Cortex of kidney (tissue), 1 donor: ENCODE data around the gene TRIM37.

ENCODE experiments used
- DNase-seq: peaks from one replicate; lab custom pipeline; 2025; lab: John Stamatoyannopoulos, UW

Gene TRIM37

DNA sequence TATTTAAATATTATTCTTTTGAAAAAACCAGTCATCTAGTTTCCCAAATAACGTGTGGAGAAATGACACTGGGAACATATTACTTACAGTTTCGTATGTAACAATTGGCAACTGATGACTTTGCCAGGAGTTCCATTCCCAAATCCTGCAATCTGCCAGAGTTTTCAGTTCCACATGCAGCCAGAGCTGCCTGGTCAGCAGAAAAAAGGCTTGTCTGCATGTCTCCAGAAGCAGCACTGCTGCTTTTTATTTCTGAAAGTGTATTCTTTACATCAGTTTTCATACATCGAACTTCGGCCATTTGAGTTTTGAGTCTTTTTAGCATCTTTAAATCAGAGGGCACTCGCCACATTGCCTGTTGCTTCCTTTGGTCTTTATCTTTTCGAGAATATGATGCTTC, 78.4 kb downstream of the TRIM37 start:
- DNase-seq, result no peak

DNA sequence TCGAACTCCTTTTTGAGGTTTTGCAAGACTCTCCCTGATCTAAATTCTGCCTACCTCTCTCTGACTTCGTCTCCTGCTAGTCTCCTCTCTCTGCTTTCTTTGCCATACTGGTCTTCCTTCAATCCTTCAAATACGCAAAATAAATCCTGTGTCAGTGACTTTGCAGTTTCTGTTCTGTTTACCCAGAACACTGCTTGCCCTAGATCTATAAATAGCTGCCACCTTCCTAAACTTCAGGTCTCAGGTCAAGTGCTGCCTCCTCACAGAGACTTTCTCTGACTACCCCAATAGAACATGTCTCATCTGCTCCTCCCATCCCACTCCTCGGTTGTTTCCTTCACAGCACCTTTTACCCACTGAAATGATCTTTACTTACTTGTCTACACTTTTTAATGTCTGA, 78.9 kb downstream of the TRIM37 start:
- DNase-seq, result no peak

DNA sequence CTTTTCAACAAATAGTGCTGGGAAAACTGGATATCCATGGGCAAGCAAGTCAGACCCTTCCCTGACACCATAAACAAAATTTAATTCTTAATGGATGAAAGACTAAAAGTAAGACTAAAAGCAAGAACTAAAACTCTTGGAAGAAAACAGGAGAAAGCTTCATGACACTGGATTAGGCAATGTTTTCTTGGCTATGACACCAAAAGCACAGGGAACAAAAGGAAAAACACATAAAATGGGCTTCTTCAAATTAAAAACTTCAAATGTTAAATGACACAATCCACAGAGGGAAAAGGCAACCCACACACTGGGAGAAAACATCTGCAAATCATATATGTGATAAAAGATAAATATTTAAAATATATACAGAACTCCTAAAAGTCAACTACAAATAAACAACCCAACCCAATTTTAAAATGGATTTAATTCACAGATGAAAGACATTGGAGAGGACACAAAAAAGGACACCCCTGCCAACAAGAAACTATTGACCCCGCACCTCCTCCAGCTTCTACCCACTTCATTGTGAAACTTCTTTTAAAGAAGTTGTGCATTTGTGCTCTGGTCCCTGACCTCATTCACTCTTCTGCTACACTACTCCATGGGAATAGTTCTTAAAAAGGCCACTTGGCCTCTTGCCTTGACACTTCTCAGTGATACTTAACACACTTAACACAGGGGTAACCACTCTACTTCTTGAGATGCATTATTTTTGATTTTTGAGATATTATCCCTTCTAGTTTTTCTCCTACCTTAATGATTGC, 80.3 kb downstream of the TRIM37 start:
- DNase-seq, result no peak

DNA sequence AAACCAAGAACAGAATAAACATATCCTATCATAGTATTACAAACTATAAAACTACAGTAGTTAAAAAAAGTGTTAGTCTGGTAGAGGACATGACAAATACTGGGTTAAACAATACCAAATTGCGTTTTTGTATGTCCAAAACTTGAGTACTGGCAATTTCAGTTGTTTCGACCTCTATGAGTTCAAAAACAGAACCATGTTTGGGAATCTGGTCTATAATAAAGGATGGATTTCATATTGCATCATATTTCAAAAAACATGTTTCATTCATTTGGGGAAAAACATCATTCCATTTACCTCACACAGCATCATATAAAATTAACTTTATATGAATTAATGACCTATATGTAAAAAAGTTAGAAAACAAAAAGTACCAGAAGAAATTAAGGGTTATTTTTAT, 81.8 kb downstream of the TRIM37 start:
- no peak for DNase-seq

DNA sequence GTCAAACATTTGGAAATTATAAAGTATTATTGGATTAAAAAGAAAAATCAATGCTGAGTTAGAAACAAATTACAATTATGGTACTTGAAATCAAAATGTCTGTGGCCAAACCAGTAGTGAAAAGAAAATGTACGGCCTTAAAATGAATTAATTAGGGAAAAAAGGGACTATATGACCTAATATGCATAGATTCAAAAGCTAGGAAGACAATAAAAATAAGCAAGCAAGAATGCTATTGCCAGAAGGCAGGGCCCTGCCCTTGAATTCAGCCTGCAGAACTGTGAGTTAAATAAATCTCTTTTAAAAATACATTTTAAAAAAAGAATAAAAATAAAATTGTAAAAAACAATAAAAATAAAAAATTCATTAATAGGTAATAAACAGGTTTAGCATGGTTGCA, 88.7 kb downstream of the TRIM37 start:
- DNase-seq, result no peak

DNA sequence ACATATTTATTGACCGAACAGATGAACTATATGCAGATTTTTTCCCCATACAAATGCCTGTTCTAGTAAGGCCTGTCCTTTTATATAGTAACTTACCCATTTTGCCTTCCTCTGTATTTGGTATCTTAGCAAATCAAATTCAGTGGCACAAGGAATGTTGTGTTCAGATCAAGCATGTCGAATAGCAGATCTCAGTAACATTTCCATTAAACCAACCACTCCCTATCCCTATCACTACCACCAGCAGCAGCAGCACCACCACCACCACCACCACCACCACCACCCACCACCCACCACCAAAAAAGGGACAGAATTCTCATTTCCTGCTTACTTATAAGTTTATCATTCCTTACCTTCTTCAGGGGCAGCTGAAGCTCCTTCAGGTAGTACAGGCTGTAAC, 94.7 kb downstream of the TRIM37 start:
- DNase-seq, result no peak

DNA sequence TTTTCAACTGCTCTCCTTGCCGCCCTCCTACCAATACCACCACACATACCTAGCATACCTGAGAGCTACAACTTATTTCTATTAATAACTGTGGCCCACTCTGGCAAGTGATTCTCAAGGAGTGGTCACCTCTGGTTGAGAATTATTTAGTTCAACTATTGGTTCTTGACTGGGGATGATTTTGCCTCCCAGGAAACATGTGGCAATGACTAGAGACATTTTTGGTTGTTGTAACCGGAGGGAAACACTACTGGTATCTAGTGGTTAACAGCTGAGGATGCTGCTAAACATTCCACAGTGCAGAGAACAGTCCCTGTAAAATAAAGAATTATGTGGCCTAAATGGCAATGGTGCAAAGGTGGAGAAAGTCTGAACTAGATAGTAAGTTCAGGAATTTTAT, 96.7 kb downstream of the TRIM37 start:
- no peak for DNase-seq

DNA sequence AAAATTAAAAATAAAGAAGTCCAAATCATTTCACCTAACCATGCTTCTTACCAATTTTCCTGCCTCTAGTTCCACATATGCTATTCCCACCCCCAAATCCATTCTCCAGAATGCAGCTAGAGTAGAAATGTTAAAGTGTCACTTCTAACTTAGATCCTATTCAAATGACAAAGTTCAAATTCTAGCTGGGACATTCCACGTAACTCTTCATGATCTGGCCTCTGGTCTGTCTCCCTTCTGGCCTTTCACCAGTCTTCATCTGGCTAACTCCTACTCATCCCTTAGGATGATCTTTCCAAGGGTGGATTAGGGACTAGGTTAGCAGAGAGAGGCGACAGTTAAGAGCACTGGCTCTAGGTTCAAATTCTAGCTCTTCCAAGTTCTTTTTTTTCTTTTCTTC, 97.9 kb downstream of the TRIM37 start:
- DNase-seq, result no peak

DNA sequence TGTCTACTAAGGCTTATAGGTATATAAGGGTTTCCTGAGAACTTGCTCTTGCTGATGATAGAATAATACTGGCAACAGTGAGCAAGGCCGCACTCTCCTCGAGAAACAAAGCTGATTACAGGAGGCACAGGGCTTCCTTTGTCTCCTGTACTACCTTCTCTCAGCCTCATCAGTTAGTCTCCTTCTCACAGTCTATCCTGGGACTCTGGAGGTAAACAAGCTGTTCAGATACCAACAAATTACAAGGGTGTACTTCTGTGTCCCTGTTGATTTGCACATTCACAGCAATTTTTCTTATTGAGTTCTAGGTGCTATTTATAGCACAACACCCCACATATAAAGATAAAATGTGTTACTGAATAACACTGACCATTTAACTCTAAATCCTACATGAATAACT, 98.7 kb downstream of the TRIM37 start:
- DNase-seq, result no peak

DNA sequence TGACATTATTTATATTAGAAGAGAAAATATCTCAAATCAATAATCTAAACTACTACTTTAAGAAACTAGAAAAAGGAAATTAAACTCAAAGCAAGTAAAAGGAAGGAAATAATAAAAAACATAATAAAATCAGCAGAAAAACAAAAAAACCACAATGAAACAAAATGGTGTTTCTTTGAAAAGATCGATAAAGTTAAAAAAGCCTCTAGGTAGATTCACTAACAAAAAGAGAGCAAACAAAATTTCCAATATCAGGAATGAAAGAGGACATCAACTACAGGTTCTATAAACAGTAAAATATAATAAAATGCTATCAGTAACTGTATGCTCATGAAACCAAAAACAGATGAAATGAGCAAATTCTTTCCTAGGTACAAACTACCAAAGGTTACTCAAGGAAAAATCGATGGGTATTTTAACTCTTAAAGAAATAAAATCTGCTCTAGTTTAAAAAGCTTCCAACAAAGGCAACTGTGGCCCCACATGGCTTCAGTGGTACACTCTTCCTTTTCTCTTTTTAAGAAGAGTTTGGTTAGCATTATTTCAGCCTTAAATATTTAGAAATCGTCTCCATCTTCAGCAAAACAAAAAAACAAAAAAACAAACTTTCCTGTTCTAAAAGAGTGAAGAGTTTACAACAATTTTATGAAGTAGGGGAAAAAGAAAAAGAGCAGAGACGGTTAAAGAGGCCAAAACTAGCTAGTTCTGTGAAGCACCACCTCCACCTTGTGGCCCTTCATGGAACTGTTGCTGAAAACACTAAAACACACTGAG, 102.2 kb downstream of the TRIM37 start:
- no peak for DNase-seq

DNA sequence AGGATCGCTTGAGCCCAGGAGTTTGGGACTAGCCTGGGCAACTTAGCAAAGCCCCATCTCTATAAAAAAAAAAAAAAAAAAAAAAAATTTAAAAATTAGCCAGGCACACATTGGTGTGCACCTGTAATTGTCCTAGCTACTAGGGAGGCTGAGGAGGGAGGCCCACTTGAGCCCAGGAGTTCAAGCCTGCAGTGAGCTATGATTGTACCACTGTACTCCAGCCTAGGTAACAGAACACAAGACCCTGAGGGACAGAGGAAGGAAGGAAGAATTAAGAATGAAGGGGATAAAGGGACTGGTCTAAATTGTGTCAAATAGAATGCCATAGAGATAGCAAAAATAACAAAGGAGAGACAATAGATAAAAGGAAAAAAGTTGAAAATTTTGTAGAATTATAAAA, 102.8 kb downstream of the TRIM37 start:
- DNase-seq, result no peak

DNA sequence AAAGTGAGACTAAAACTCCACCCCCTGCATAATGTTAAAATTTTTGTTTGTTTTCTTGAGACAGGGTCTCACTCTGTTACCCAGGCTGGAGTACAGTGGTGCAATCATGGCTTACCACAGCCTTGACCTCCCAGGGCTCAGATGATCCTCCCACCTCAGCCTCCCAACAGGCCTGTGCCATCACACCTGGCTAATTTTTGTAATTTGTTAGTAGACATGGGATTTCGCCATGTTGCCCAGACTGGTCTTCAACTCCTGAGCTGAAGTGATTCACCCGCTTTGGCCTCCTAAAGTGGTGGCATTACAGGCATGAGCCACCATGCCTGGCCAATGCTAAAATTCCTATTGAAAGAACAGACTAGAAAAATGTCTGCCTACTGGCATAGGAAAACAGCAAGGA, 103.8 kb downstream of the TRIM37 start:
- no peak for DNase-seq

DNA sequence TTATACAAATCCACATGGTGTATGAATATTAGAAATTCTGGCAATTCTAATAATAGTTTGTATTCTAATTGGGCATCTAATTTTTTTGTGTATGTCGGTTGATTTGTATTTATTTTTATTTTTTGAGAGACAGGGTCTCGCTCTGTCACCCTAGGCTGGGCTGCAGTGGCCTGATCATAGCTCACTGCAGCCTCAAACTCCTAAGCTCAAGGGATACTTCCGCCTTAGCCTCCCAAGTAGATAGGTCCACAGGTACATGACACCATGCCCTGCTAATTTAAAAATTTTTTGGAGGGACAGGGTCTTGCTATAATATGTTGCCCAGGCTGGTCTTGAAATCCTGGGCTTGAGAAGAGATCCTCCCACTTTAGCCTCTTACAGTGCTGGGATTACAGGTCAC, 104.6 kb downstream of the TRIM37 start:
- no peak for DNase-seq

DNA sequence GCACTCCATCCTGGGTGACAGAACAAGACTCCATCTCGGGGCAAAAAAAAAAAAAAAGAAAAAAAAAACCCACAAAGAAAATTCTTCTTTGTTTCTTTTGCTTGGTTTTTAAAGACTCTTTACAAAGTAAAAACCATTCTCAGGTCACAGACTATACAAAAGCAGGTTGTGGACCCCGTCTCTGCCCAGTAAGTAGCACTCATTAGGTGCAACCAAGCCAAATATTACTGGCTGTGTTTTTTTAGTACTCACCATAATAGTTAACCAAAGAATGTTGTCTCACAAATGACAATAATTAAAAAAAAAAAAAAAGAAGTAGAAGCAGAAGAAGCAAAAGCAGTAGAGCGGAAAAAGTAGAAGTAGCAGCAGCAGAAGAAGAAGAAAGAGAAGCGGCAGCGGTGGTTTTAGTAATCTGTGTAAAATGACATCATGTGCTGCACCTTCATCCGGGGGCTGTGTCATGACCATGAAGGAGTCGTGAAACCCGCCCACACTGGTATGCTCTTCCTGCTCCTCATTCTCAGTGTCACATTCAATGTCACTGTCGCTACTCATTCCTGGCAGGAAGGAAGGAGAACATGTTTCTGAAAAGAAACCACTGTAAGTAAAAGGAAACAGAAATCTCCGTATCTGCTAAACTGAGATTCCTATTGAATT, 105.4 kb downstream of the TRIM37 start:
- DNase-seq, result no peak

DNA sequence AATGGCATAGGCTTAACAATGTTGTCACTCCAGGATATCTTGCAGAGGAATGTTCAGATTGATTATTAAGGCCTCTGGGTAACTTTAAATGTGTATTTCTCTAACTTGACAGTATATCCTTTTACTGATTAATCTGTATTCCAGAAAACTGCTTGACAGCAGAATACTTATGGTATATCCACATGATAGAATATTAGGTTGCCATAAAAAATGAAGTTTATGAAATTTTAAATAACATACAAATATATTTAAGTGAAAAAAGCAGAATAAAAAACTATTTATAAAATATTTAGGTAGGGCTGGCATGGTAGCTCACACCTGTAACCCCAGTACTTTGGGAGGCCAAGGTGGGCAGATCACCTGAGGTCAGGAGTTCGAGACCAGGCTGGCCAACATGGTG, 106.7 kb downstream of the TRIM37 start:
- no peak for DNase-seq

DNA sequence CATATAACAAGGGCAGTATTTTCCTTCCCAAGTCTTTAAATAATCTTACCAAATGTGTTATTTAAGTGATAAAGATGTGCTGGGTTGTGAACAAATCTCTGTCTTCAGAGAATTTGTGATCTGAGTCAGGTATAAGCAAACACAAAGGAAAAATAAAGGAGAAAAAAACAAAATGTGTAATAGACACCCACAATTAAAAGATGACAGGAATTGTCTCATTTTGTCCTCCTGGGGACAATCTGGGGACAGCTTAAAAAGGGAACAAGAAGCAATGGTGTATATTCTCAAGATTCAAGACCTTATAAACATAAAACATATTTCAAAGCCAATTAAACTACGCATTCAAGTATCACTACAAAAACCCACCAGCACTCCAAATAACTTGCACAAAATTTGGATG, 107.2 kb downstream of the TRIM37 start:
- no peak for DNase-seq

DNA sequence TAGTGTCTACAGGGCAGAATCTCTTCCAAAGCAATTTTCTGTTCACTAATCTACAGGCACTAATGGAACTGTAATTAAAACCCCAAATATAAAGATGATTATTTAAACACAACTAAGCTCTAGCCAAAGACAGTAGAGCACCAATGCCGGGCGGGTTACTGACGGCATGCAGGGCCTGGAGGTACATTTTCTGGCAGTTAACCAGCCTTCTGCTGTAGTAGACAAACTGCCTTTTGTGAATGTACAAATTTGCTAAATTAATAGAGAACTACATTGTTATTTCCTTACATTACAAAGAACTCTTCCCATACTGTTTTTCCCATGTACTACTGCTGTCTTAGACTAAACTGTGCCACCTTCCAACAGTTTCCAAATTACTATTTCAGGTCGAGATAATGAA, 107.8 kb downstream of the TRIM37 start:
- DNase-seq, result no peak

DNA sequence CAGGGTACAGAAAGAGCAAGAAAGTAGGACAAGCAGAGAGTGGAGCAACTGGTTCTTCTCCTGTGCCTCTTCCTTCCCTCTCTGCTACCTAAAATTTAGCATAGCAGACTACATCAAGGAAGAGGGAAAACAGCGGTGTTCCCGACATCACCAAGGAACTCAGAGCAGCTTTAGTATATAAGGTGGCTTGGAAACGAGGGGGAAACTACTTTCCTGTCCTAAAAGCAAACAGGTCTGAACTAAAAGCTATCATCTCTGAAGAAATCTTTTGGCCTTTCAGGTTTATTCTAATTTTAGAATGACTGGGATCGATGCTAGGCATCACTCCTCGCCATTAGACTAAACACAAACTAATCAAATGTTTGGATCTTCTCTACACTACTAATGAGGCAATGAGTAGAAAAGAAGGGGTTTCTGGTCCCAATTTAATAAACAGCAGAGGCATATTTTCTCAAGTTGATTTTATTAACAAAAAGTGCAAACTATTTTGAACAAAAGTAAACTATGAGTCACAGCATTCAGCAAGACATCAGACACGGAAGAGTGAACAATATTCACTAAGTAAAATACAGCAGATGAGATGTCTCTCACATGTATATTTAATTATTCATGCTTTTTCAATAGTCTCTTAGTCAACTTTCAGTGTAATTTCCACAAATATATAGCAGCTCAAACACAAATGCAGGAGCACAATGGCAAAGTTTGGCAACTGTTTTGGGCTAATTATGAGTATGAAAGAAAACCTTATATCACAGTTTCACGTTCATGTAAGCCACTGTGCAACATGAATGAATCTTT, 108.7 kb downstream of the TRIM37 start:
- DNase-seq, result no peak

DNA sequence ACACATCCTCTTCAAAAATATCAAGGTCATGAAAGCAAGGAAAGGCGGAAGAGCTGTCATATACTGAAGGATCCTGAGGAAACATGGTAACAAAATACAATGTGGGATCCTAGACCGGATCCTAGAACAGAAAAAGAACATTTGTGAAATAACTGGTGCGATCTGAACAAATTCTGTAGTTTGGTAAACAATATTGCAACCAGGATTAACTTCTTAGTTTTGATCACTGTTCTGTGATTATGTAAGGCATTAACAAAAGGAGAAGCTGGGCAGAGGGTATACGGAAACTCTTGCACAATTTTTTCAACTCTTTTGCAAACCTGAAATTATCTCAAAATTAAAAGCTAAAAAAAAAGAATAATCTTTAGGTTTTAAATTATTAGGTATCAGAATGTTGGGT, 109.7 kb downstream of the TRIM37 start:
- DNase-seq, result no peak

DNA sequence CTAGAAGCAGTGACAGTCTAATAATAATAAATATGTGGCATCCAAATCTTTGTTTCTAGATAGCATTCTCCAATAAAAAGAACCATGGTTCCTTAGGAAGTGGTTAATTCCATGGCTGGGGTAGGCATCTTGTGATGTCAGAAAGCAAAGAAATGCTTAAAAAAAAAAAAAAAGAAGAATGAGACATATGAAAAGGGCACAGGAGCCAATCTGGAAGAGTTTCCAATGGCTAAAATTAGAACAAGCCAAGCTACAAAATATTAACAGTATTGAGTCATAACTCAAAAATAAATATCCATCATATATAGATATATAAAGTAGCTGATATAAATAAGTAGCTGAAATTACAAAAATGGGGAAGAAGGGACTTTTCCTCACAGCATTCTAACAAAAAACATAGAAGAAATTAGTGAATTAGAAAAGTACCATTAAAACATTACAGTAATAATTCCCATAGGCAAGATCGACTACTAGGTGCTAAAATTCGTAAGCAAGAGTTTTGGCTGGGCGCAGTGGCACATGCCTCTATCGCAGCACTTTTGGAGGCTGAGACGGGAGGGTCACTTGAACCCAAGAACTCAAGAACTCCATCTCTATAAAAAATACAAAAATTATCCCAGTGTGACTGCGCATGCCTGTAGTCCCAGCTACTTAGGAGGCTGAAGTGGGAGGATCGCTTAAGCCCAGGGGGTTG, 111.3 kb downstream of the TRIM37 start:
- no peak for DNase-seq

DNA sequence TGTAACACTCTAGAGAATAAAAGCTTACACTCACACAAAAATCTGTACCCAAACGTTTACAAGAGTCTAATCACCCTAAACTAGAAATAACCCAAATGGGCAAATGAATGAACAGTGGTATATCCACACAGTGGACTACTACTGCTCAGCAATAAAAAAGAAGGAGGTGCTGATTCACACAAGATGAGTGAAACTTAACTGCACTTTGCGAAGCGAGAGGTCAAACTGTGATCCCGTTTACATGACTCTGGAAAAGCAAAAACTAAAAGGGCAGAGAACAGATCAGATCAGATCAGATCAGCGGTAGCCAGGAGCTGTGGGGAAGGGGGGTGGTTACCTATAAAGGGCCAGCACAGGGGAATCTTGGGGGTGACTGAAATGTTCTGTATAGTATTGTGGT, 113.4 kb downstream of the TRIM37 start:
- DNase-seq, result no peak
